ENCODE data around the gene HDHD5.

GRCh38 chr22:17117400-17117799 is 41.7 kb downstream of the HDHD5 start:
- TF ChIP-seq POLR2AphosphoS5 (IDR thresholded peaks at IDR 0.05; ENCODE audit: low read depth, low read length) (no peak), SPI1 (IDR thresholded peaks at IDR 0.05; ENCODE audit: low read depth, low read length) (no peak), POLR2A (IDR thresholded peaks at IDR 0.05; ENCODE audit: low read depth, low read length) (no peak), TAF1 (IDR thresholded peaks at IDR 0.05; ENCODE audit: low read depth, low read length) (no peak), POU2F2 (IDR thresholded peaks at IDR 0.05; ENCODE audit: low read depth, low read length) (no peak)
